GM12872 (cell line): ENCODE results near the gene ARHGAP32.

ENCODE experiments used
- CTCF ChIP-seq: IDR thresholded peaks from 3 replicates; pipeline ENCODE4 v1.5.1; 2011; ENCODE audit warnings: low read depth, mild to moderate bottlenecking, low read length, moderate library complexity; ENCODE audit not compliant: insufficient read depth

Gene ARHGAP32

DNA sequence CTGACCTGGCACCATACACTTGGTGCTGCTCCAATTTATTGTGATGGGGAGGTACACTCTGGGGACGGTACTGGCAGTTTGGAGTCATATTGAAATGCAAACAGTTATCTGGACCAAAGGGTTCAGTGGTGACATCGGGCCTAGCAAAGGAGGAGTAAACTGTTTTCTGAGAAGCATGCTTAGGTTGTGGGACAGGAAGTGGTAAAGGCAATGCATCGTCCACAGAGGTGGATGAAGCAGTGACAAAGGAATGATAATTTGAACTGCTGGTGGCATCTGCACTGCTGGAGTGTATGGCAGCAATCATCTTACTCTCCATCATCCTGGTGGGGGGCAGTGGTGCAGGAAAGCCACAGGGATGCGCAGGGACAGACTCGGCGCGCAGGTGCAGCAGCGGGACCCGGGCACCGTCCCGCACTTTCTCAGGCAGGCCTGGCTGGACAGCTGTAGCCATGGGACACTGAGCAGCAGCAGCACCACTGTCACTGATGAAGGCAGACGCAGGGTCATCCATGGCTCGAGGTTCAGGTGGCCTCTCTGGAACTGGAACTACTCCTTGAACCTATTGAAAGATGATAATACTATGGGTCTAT lies 221.4 kb downstream of the ARHGAP32 start:
- no peak for TF ChIP-seq CTCF

- no peak for TF ChIP-seq CTCF
Measured at GRCh38 chr11:128968916-128969315, 223.2 kb downstream of the ARHGAP32 start.

DNA sequence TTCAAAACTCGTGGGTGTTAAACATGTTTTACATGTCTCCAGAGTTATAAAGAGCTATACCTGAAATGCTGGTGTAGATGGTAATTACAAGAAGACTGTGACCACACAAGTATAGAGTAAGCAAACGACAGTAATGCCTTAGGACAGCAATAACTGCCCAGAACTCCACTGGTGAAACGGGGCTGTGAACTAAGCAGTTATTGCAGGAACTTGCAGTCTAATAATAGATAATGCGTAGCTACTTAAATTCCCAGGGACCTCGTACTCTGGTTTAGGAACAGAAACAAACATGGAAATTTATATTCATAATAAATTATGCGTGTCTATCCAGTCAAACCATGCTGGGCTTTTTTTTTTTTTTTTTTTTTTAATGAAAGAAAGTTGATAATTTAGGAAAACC lies 224.5 kb downstream of the ARHGAP32 start:
- TF ChIP-seq CTCF = no peak

DNA sequence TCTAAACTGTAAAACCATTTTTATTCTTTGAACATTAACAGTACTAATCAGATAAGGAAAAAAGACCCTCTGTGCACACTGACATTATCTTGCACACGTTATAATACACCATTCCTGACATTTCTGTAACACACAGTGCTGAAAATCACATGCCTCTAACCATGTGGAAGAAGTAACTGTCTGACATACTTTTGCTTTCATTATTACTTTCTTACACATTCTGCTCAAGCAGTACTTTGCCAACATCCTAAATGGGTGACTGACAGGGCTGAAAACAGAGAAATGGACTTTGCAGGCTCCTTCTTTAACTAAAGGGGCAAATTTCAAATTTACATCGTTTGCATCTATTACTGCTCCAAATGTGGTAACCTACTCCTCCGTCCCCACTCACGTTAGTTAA lies 226.6 kb downstream of the ARHGAP32 start:
- no peak for TF ChIP-seq CTCF

GRCh38 chr11:128964463-128964930 lies 227.6 kb downstream of the ARHGAP32 start:
- no peak for TF ChIP-seq CTCF

GRCh38 chr11:128963744-128964325 lies 228.3 kb downstream of the ARHGAP32 start:
- no peak for TF ChIP-seq CTCF

- TF ChIP-seq CTCF = no peak
Measured at GRCh38 chr11:128962896-128963295, 229.2 kb downstream of the ARHGAP32 start.
